DND-41 (cell line): Measurements from ENCODE around the gene C9orf72.

Source experiments
- EZH2 ChIP-seq: IDR thresholded peaks from 3 replicates; pipeline ENCODE4 v1.6.1; 2012; ENCODE audit warnings: borderline replicate concordance, low read depth, mild to moderate bottlenecking, moderate library complexity, low read length, inconsistent platforms; ENCODE audit not compliant: severe bottlenecking
- TF ChIP-seq, protein P1 (sequence below): IDR thresholded peaks from 2 replicates; pipeline ENCODE4 v1.5.1; 2012; ENCODE audit warnings: borderline replicate concordance, low read length, moderate library complexity, mild to moderate bottlenecking; ENCODE audit not compliant: poor library complexity, severe bottlenecking; ENCODE audit errors: extremely low read depth

DNA sequence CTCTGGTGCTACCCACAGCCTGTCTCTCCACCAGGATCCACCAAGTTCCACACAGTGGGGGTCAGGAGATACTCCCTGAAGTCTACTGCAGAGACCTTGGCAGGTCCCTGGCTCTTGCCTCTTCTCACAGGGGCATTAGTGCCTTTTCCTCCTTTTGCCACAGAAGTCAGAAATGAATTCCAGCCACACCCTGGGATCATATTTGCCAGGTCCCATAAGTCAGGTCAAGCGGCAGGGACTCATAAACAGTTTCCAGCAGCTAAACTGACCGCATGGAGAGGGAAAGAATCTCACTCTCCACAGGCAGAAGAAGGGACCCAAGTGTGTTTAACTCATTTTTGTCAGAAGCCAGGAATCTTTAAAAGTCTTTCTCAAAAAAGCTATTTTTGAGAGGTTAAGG, 62.5 kb downstream of the C9orf72 start:
- TF ChIP-seq, protein P1, sequence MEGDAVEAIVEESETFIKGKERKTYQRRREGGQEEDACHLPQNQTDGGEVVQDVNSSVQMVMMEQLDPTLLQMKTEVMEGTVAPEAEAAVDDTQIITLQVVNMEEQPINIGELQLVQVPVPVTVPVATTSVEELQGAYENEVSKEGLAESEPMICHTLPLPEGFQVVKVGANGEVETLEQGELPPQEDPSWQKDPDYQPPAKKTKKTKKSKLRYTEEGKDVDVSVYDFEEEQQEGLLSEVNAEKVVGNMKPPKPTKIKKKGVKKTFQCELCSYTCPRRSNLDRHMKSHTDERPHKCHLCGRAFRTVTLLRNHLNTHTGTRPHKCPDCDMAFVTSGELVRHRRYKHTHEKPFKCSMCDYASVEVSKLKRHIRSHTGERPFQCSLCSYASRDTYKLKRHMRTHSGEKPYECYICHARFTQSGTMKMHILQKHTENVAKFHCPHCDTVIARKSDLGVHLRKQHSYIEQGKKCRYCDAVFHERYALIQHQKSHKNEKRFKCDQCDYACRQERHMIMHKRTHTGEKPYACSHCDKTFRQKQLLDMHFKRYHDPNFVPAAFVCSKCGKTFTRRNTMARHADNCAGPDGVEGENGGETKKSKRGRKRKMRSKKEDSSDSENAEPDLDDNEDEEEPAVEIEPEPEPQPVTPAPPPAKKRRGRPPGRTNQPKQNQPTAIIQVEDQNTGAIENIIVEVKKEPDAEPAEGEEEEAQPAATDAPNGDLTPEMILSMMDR = no peak
- no peak for TF ChIP-seq EZH2
